ENCODE results near the gene DIPK1A.

DNA sequence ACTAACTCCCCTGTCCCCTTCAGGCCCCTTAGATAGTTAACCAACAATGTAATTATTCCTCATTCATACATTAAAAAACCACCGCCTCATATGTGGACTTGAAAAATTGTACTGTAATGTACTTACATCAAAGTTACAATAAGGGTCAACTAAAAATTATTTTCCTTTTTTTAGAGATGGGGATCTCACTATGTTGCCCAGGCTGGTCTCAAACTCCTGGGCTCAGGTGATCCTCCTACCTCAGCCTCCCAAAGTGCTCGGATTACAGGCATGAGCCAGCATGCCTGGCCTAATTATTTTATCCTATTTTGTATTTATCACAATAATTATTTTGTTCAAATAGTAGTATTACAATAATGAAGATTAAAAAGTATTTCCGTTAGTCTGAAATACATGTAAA, 116.8 kb downstream of the DIPK1A start:
- TF ChIP-seq EZH2 (IDR thresholded peaks at IDR 0.05; ENCODE audit: borderline replicate concordance, low read depth, low read length, severe bottlenecking) = no peak
- TF ChIP-seq, protein P1, sequence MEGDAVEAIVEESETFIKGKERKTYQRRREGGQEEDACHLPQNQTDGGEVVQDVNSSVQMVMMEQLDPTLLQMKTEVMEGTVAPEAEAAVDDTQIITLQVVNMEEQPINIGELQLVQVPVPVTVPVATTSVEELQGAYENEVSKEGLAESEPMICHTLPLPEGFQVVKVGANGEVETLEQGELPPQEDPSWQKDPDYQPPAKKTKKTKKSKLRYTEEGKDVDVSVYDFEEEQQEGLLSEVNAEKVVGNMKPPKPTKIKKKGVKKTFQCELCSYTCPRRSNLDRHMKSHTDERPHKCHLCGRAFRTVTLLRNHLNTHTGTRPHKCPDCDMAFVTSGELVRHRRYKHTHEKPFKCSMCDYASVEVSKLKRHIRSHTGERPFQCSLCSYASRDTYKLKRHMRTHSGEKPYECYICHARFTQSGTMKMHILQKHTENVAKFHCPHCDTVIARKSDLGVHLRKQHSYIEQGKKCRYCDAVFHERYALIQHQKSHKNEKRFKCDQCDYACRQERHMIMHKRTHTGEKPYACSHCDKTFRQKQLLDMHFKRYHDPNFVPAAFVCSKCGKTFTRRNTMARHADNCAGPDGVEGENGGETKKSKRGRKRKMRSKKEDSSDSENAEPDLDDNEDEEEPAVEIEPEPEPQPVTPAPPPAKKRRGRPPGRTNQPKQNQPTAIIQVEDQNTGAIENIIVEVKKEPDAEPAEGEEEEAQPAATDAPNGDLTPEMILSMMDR (IDR thresholded peaks at IDR 0.05; ENCODE audit: borderline replicate concordance, extremely low read depth, low read length, poor library complexity, severe bottlenecking) = no peak

Measured in DND-41 (cell line).